Hepatocyte (in vitro differentiated cells): ENCODE data around the gene ZBTB44.

ENCODE experiments used
- CTCF ChIP-seq: fragments of 200-600 bp; sonication (generic); IDR thresholded peaks from 2 replicates; pipeline ENCODE4 v1.5.1; 2016; ENCODE audit warnings: antibody characterized with exemption, mild to moderate bottlenecking; ENCODE audit not compliant: poor library complexity
- EZH2 ChIP-seq: fragments of 200-600 bp; sonication (generic); IDR thresholded peaks from 2 replicates; pipeline ENCODE4 v1.6.1; 2016; ENCODE audit warnings: antibody characterized with exemption, mild to moderate bottlenecking, borderline replicate concordance

DNA sequence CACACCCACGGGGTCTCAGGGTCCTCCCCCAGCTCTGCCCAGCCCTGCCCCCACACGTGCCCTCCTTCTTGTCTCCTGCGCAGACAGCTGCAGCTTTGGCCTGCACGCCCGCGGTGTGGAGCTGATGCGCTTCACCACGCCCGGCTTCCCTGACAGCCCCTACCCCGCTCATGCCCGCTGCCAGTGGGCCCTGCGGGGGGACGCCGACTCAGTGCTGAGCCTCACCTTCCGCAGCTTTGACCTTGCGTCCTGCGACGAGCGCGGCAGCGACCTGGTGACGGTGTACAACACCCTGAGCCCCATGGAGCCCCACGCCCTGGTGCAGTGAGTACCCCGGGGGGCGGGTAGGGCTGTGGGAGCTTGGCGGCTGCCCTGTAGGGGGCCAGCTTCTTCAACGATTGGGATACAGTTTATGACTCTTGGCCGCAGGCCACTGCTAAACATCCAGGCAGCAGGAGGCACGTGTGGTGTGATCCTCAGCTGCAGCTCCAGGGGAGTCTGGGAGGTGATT is 124.3 kb downstream of the ZBTB44 start:
- TF ChIP-seq EZH2 (no peak), CTCF (no peak)
